Effector CD4-positive, alpha-beta T cell (primary cell): ENCODE results near the gene EME2.

Experiments
- DNase-seq: peaks from one replicate; pipeline ENCODE4 v3.0.0-alpha.2; 2020

Gene EME2

DNA sequence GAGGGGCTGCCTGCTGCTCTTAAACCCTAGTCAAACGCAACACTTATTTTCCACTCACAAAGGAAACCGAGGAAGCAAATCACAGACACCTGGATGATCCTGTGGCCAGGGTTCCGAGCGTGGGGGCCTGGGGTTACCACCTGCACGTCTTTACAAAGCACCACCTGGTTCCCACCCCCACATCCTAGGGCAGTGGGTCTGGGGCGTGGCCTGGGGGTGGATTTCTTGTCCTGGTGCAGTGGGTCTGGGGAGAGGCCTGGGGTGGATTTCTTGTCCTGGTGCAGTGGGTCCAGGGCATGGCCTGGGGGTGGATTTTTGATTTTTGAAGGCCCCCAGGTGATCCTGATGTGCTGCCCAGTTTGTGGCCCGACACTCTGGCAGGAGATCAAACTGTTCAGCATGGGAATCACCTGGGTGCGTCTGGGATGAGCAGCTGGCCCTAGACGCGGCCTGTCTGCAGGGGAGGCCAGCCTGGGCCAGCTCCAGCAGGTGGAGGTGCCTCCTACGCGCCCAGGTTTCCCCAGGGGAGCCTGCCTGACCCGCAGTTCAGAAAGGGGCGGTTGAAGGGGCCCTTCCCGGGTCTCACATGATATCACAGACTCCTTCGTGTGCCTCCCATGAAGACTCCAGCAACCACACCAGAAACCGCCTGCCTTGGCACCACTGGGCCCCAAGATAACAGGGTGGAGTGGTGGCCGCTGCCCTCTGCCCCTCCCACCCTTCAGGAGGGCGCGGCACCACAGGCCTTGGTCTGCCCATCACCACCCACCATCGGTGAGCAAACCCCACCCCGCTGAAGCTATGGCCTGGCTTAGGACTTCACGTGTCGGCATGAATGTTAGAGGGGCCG, 47.7 kb downstream of the EME2 start:
- no peak for DNase-seq

DNA sequence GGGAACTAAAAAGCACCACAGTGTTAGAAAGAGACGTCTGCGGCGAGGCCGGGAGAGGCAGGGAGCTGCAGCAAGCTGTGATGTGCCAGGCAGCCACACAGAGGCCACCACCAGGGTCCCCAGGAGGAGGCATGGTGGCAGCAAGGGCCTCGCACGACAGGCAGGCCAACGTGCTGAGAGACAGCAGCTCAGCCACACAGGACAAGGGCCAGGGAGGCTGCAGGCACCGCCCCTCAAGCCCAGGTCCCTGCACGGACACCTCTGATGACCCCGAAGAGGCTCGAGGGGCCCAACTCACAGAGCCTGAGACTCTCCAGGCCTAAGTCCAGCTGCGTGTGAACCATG, 48.3 kb downstream of the EME2 start:
- DNase-seq: no peak

DNA sequence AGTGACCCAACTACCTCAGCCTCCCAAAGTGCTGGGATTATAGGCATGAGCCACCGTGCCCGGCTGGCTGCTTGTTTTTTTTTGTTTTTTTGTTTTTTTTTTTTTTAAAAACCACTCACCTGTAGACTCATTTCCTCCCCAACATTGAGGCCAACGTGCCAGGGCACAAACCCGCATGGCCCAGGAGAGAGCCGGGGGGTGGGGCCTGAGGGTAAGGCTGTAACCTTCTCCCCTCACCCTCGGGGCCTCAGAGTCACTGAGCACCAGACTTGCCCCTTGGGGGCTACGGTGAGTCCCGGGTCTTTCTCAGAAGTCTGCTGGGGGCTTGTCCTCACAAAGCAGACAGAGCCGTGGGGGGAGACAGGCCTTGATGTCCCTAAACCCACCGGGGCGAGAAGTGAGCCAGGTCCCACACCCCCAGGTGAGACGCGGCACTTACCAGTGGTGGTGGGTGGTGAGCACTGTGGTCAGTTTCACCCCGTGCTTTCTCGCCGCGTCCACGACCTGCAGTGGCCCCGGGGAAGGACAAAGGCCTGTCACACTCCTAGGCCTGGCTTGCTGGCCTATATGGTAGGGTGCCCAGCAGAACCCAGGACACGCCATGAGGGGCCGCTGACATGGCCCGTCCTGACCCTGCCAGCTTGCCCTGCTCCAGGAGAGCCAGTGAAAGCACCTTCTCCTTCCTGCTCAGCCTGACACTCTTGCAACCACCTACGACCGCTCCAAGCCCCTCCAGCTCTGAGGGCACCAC, 49.4 kb downstream of the EME2 start:
- DNase-seq: no peak

DNA sequence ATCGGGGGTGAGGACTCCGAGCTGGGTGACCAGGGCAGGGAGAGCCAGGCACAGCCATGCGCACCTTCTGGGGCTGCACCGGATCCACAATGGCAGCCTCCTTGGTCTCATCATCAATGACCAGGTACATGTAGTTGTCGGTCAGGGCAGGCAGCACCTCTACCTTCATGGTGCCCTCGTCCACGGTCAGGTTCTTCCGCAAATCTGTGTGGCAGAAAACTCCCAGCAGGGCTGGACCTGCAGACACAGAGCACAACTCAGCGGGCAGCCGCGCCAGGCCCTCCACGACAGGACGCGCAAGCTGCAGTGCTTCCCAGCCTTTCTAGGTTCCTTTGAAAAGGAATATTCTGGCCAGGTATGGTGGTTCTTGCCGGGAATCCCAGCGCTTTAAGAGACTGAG, 50.2 kb downstream of the EME2 start:
- no peak for DNase-seq

DNA sequence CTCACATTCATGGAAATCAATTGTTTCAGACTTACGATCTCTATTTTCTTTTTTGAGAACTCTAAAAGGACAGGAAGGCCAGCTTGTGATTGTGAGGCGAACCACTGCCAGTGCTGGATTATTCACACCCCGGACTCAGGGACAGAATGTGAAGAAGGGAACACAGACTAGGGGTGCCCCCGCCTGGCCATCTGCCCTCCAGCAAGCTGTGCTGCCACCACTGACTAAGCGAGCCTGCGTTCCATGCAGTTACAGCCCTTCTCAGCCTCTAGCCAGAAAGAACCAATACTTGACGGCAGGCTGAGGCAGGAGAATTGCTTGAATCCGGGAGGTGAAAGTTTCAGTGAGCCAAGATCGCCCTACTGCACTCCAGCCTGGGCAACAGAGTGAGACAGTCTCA, 51.2 kb downstream of the EME2 start:
- no peak for DNase-seq

DNA sequence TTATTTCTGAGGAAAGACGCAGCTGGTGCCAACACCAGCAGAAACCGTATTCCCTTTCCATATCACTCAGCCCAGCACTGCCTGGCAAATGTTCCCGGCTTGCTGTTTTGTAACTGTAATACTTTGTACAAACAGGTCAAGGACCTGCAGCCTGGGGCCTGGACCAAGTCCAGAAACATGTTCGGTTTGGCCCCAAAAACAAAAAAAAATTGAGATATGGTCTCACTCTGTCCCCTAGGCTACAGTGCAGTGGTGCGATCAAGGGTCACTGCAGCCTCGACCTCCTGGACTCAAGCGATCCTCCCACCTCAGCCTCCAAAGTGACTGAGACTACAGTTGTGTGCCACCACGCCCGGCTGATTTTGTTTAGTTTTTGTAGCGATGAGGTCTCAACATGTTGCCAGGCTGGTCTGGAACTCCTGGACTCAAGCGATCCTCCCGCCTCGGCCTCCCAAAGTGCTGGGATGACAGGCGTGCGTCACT, 52.8 kb downstream of the EME2 start:
- no peak for DNase-seq
